ENCODE data around the gene NRARP. TPM values are rescaled to one million over a fixed set of nuclear protein-coding genes. Genes with fewer than 3 reads are reported as not detected.
A peak's percentile ranks its signal among the peaks of the same experiment; 100 is the strongest.

Gene NRARP
- total RNA-seq, 1 experiment from 2014 or later = 22.2 TPM

- TF ChIP-seq CTCF (IDR thresholded peaks at IDR 0.05 in 2 of 3, conservative IDR thresholded peaks at IDR 0.05 in 1 of 3; ENCODE audit: borderline replicate concordance in 1 of 3, insufficient read depth in 1 of 3, low read depth in 2 of 3, low read length in 2 of 3) = peak in 2 of 3 experiments; percentile 47 to 58; a peak in 4 of 6 replicates
Measured at GRCh38 chr9:137277329-137278041, 24.6 kb downstream of the NRARP start, which contains the start of gene TOR4A (continued).

GRCh38 chr9:137276473-137277328 lies 25.4 kb downstream of the NRARP start:
- ATAC-seq (peak; percentile 62), DNase-seq (ENCODE audit: low read depth, low spot score) (no peak)
- ChIA-PET POLR2A (interaction anchor here (0.7 to 1.7 kb wide), 7 partner anchors 10 to 133 kb away, joined by 3 to 14 read pairs (median 4); partner anchors contain the start of genes NELFB, RNF208 and TUBB4B), RAD21 (ENCODE audit: low non-redundant PET in 1 of 2, low total read pairs in 2 of 2, uncharacterized antibody in 2 of 2, unreplicated experiment in 2 of 2) (interaction anchor here in 1 of 2 experiments (1.4 kb wide), 1 partner anchor 10 kb away, joined by 3 read pairs; no protein-coding TSS in a partner anchor), CTCF (interaction anchor here (0.6 to 2.0 kb wide), 5 partner anchors 10 to 40 kb away, joined by 3 to 18 read pairs (median 3); partner anchors contain the start of gene NRARP)
- Histone ChIP-seq H4K20me1 (ENCODE audit: insufficient read depth) (no peaks in the 10 kb centered on the region), H3K4me2 (ENCODE audit: low read length) (peak overlapping the region; percentile 85), H3K27ac (ENCODE audit: low read depth, low read length) (peak overlapping the region; percentile 96), H2AFZ (ENCODE audit: low read depth, low read length, poor library complexity, severe bottlenecking) (no peak overlapping the region), H3K9me2 (ENCODE audit: insufficient read depth) (no peaks in the 10 kb centered on the region), H3K36me3 (ENCODE audit: control insufficient read depth in 1 of 2, insufficient read depth in 2 of 2, low read length in 2 of 2) (peaks cover 0 to 20% of the 10 kb centered on the region in 2 experiments; a peak in 2 of 4 replicates), H3K27me3 (ENCODE audit: insufficient read depth, low read length) (no peaks in the 10 kb centered on the region), H3K79me2 (ENCODE audit: insufficient read depth, low read length) (peaks cover 31% of the 10 kb centered on the region), H3K9ac (ENCODE audit: low read length) (peak overlapping the region; percentile 84), H3K4me1 (ENCODE audit: control insufficient read depth in 1 of 2, insufficient read depth in 2 of 2, low read length in 2 of 2) (peaks cover 31 to 41% of the 10 kb centered on the region in 2 experiments), H3K9me3 (ENCODE audit: control insufficient read depth in 1 of 2, insufficient read depth in 1 of 2, low read depth in 1 of 2, low read length in 2 of 2) (no peaks in the 10 kb centered on the region), H3K4me3 (replicated peaks in 1 of 2; ENCODE audit: low read depth in 1 of 2, low read length in 2 of 2) (peak overlapping the region; percentile 80 to 90)
- no peak for TF ChIP-seq FOSL1 (IDR thresholded peaks at IDR 0.05; ENCODE audit: low read depth)
- TF ChIP-seq JUND (IDR thresholded peaks at IDR 0.05) = no peak
- no peak for TF ChIP-seq CEBPB (IDR thresholded peaks at IDR 0.05; ENCODE audit: low read depth)
- TF ChIP-seq SIN3A (IDR thresholded peaks at IDR 0.05; ENCODE audit: low read depth) = no peak
- TF ChIP-seq TCF7L2 (IDR thresholded peaks at IDR 0.05; ENCODE audit: borderline replicate concordance, extremely low read depth, insufficient read depth, insufficient read length) = no peak
- intact Hi-C loops (cut with micrococcal nuclease) = no loop called here
- TSS peak; percentile 89 for BruUV-seq (replicated peaks)
